ENCODE results near the gene RANBP9. TPM values are rescaled to one million over a fixed set of nuclear protein-coding genes. Genes with fewer than 3 reads are reported as not detected.

Gene RANBP9
- total RNA-seq, 4 donors from 2014 or later: 29.3 to 57.1 (median 42.4) TPM

DNA sequence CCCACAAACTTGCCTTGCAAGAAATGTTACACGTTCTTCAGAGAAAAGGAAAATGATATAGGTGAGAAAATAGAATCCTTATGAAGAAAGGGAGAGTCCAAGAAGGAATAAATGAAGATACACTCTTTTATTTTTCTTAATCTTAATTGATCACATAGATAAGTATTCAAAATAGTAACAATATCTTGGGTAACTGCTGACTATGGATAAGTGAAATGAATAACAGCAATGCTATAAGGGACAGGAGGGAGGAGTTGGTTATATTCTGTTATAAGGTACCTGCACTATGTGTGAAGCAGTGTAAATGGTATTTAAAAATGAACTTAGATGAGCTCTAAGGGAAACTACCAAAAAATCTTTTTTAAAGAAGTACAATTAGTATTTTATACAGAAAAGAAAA is 38.3 kb downstream of the RANBP9 start:
- H3K4me1 ChIP-seq: peaks cover 1 to 23% (median 11%) of the 10 kb centered on the region in 4 donors
- peaks cover 0 to 10% (median 10%) of the 10 kb centered on the region in 4 donors for H3K9me3 ChIP-seq
- TF ChIP-seq, protein P1, sequence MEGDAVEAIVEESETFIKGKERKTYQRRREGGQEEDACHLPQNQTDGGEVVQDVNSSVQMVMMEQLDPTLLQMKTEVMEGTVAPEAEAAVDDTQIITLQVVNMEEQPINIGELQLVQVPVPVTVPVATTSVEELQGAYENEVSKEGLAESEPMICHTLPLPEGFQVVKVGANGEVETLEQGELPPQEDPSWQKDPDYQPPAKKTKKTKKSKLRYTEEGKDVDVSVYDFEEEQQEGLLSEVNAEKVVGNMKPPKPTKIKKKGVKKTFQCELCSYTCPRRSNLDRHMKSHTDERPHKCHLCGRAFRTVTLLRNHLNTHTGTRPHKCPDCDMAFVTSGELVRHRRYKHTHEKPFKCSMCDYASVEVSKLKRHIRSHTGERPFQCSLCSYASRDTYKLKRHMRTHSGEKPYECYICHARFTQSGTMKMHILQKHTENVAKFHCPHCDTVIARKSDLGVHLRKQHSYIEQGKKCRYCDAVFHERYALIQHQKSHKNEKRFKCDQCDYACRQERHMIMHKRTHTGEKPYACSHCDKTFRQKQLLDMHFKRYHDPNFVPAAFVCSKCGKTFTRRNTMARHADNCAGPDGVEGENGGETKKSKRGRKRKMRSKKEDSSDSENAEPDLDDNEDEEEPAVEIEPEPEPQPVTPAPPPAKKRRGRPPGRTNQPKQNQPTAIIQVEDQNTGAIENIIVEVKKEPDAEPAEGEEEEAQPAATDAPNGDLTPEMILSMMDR (IDR thresholded peaks at IDR 0.05): no peak
- TF ChIP-seq POLR2AphosphoS5 (IDR thresholded peaks at IDR 0.05): no peak
- no peak for TF ChIP-seq POLR2A (IDR thresholded peaks at IDR 0.05; ENCODE audit: low read depth)
- TF ChIP-seq EP300 (IDR thresholded peaks at IDR 0.05): no peak
- DNase-seq (ENCODE audit: extremely low spot score): no peak
- 85% methylated on average over 1 of the region's 1 CpG for WGBS
- H3K27ac ChIP-seq (replicated peaks in 1 of 4): no peak overlapping the region
- no peaks in the 10 kb centered on the region for H3K27me3 ChIP-seq
- no peak overlapping the region for H3K4me3 ChIP-seq
- intact Hi-C loops (cut with DNase I): no loop called here
- no peaks in the 10 kb centered on the region for H3K36me3 ChIP-seq

DNA sequence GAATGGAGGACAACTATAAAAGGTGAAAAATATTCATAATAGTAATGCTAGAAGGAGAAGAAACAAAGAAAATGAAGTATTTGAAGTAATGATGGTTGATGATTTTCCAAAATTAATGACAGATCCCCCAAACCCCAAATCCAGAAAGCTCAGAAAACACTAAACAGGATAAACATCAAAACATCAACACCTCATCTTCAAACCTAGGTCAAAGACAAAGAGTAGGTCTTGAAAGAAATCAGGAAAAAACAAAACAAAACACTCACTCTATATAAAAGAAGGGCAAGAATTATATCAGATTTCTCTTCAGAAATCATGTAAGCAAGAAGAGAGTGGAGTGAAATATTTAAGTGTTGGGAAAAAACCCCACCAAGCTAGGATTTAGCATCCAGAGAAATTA is 38.7 kb downstream of the RANBP9 start:
- no peak overlapping the region for H3K27ac ChIP-seq (replicated peaks in 1 of 4)
- peaks cover 0 to 23% (median 10%) of the 10 kb centered on the region in 4 donors for H3K4me1 ChIP-seq
- DNase-seq (ENCODE audit: extremely low spot score): no peak
- intact Hi-C loops (cut with DNase I): no loop called here
- no peaks in the 10 kb centered on the region for H3K36me3 ChIP-seq
- H3K9me3 ChIP-seq: peaks cover 0 to 10% (median 10%) of the 10 kb centered on the region in 4 donors
- H3K4me3 ChIP-seq: no peak overlapping the region
- H3K27me3 ChIP-seq: no peaks in the 10 kb centered on the region
- TF ChIP-seq, protein P1 (IDR thresholded peaks at IDR 0.05): no peak
- TF ChIP-seq POLR2A (IDR thresholded peaks at IDR 0.05; ENCODE audit: low read depth): no peak
- no peak for TF ChIP-seq POLR2AphosphoS5 (IDR thresholded peaks at IDR 0.05)
- no peak for TF ChIP-seq EP300 (IDR thresholded peaks at IDR 0.05)

DNA sequence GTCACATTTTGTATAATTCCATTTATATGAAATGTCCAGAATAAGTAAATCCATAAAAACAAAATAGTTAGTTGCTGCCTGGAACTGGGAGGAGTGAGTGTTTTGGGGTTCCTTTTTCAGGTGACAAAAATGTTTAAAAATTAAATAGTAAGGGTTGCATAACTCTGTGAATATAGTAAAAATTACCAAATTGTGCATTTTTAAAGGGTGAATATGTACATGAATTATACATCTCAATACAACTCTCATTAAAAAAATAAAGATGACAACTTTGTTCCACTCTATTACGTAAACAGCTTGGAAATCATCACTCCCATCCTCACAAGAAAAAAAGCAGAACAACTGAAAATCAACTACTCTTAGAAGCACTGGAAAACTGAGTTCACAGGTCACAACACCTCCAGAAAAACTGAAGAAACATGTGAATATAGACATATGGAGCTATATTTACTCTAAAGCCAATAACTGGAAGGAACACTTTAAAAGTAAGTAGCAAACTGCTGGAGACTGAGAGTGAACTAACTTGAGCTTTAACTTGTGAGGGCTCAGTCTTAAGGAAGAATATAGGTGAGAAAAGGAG is 40.0 kb downstream of the RANBP9 start:
- no peak for DNase-seq (ENCODE audit: extremely low spot score)
- Histone ChIP-seq H3K4me3 (no peak overlapping the region), H3K27ac (replicated peaks in 1 of 4) (no peak overlapping the region), H3K9me3 (peaks cover 0 to 2% (median 1%) of the 10 kb centered on the region in 4 donors), H3K27me3 (no peaks in the 10 kb centered on the region), H3K4me1 (peaks cover 0 to 23% (median 11%) of the 10 kb centered on the region in 4 donors), H3K36me3 (no peaks in the 10 kb centered on the region)
- WGBS: 89% methylated on average over 1 of the region's 1 CpG
- intact Hi-C loops (cut with DNase I): no loop called here
- TF ChIP-seq POLR2AphosphoS5 (IDR thresholded peaks at IDR 0.05): no peak
- TF ChIP-seq EP300 (IDR thresholded peaks at IDR 0.05): no peak
- TF ChIP-seq POLR2A (IDR thresholded peaks at IDR 0.05; ENCODE audit: low read depth): no peak
- TF ChIP-seq, protein P1 (IDR thresholded peaks at IDR 0.05): no peak

DNA sequence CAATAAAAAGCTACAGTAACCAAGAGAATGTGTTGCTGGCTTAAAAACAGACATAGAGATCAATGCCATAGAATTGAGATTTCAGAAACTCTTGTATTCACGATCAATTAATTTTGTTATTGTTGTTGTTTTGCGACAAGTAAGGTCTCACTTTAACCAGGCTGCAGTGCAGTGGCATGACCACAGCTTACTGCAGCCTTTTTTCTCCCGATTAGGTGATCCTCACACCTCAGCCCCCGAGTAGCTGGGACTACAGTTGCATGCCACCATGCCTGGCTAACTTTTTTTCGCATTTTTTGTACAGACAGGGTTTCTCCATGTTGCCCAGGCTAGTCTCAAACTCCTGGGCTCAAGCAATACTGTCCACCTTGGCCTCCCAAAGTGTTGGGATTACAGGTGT is 42.2 kb downstream of the RANBP9 start:
- TF ChIP-seq POLR2AphosphoS5 (IDR thresholded peaks at IDR 0.05) (no peak), EP300 (IDR thresholded peaks at IDR 0.05) (no peak), POLR2A (IDR thresholded peaks at IDR 0.05; ENCODE audit: low read depth) (no peak)
- TF ChIP-seq, protein P1 (IDR thresholded peaks at IDR 0.05): no peak
- H3K9me3 ChIP-seq: no peaks in the 10 kb centered on the region
- DNase-seq (ENCODE audit: extremely low spot score): no peak
- no peaks in the 10 kb centered on the region for H3K27me3 ChIP-seq
- H3K4me3 ChIP-seq: no peak overlapping the region
- no peak overlapping the region for H3K27ac ChIP-seq (replicated peaks in 1 of 4)
- WGBS: 90% methylated on average over 5 of the region's 5 CpGs
- H3K4me1 ChIP-seq: peaks cover 0 to 24% (median 18%) of the 10 kb centered on the region in 4 donors
- no peaks in the 10 kb centered on the region for H3K36me3 ChIP-seq
- intact Hi-C loops (cut with DNase I): no loop called here

All from esophagus muscularis mucosa (tissue), 4 donors.